Pancreas (tissue), 10 donors: ENCODE results near the gene HSF4. TPM values are rescaled to one million over a fixed set of nuclear protein-coding genes. Genes with fewer than 3 reads are reported as not detected.
A peak's percentile ranks its signal among the peaks of the same experiment; 100 is the strongest.

ENCODE experiments used
- ATAC-seq, 4 donors: fragments of 200-7000 bp; cut with Tn5 transposase; one replicate each; pipeline versions ENCODE4 v1.8.0 to v1.9.1; 2020; ENCODE audit warnings: mild to moderate bottlenecking in 4 of 4, moderate library complexity in 4 of 4
- DNase-seq, 6 donors: peaks; one replicate each; pipeline ENCODE4 v3.0.0-alpha.2; 2020
- FAIRE-seq: peaks from 2 replicates; lab custom pipeline; 2012; peaks lifted over from hg19 to GRCh38; lab: Jason Lieb, UNC
- H3K27ac ChIP-seq, 4 donors: fragments of 200-600 bp; sonication (generic); 1 replicate in 3 of 4; 2 replicates in 1 of 4; pipeline versions ENCODE4 v1.5.0 to v1.8.0; 2020
- H3K27me3 ChIP-seq, 4 donors: fragments of 200-600 bp; one replicate each; pipeline ENCODE4 v1.8.0; 2021
- H3K36me3 ChIP-seq, 3 donors: fragments of 200-600 bp; sonication (generic) in 1 of 3; one replicate each; pipeline versions ENCODE4 v1.5.0 to v1.8.0; 2020 to 2021
- H3K4me1 ChIP-seq, 3 donors: fragments of 200-600 bp; one replicate each; pipeline ENCODE4 v1.8.0; 2021
- H3K4me3 ChIP-seq, 4 donors: fragments of 200-600 bp; sonication (generic) in 2 of 4; one replicate each; pipeline versions ENCODE4 v1.5.0 to v1.8.0; 2020 to 2021
- H3K9me3 ChIP-seq, 4 donors: fragments of 200-600 bp; one replicate each; pipeline ENCODE4 v1.8.0; 2021
- CTCF ChIP-seq, 4 donors: fragments of 200-600 bp; sonication (generic) in 3 of 4; IDR thresholded peaks; one replicate each; pipeline versions ENCODE4 v1.5.0 to v1.8.0; 2021; ENCODE audit warnings: antibody characterized with exemption in 4 of 4
- WGBS, 2 donors: extraction: QIAGEN DNeasy Blood & Tissue Kit; methylation state at CpG; one replicate each; pipeline ENCODE4 v1.1.7; 2013; 5-methylcytosine and 5-hydroxymethylcytosine counted together
- intact Hi-C, 3 donors: fragments of 100-400 bp; cut with DNase I; formaldehyde crosslinking; loops; one replicate each; pipeline versions ENCODE4 v1.11.1 to v1.14.2; 2022
- polyA plus RNA-seq, 2 donors: library from polyadenylated mRNA; stranded (reverse); fragments of 200-250 nt; gene quantifications; one replicate each; pipeline ENCODE4 v1.2.3, GENCODE V29; 2013
- total RNA-seq, 6 donors: library from RNA; stranded (reverse); fragmentation: NEBNext Ultra II Directional in 4 of 6; extraction: Animal tissue kit (Norgen Biotek cat#: 25700) in 4 of 6; gene quantifications; one replicate each; pipeline versions ENCODE4 v1.2.1 to v1.2.4, GENCODE V29; 2021 to 2023
- donor health status: healthy with polysubstance abuse.
- donor health status: DM: no; HTN: no; CAD: no; lungs with moderate emphysema.
- donor health status: DM: no; HTN: no; CAD: no.
- donor health status: control.
- donor health status: control.
- donor health status: Bipolar disorder and iron deficiency.
- donor health status: DM: yes; HTN: yes; CAD: no.
- donor health status: DM: no; HTN: no; CAD: no.
- donor health status: DM: no; HTN: no; CAD: no.
- donor health status: DM: yes; HTN: yes; CAD: no.

HSF4 gene
- total and polyA plus RNA-seq, 8 donors, result 34.9 to 330 (median 61.6) TPM

- H3K36me3 ChIP-seq, result no peaks in the 10 kb centered on the region
- no peaks in the 10 kb centered on the region for H3K27me3 ChIP-seq
- H3K27ac ChIP-seq, result no peak overlapping the region
- no peak overlapping the region for H3K4me3 ChIP-seq
- DNase-seq (peak in 4 of 6 donors; percentile 3 to 62 (median 38)), FAIRE-seq (no peak), ATAC-seq (no peak)
- no peaks in the 10 kb centered on the region for H3K9me3 ChIP-seq
- H3K4me1 ChIP-seq, result peaks cover 5 to 19% (median 9%) of the 10 kb centered on the region in 3 donors
- WGBS, 2 donors, result 70 to 78% methylated on average over 14 to 18 of the region's 18 CpGs
- no peak for TF ChIP-seq CTCF (IDR thresholded peaks at IDR 0.05)
- intact Hi-C loops, result loop anchor here in 1 of 3 donors (10.0 kb wide), 1 partner anchor 191 kb away; no protein-coding TSS in a partner anchor
These were observed 1.6 kb downstream of the HSF4 start for GRCh38 chr16:67166110-67166547.

- H3K4me1 ChIP-seq, result peaks cover 5 to 16% (median 9%) of the 10 kb centered on the region in 3 donors
- DNase-seq (no peak), FAIRE-seq (no peak), ATAC-seq (no peak)
- H3K27me3 ChIP-seq, result no peaks in the 10 kb centered on the region
- H3K4me3 ChIP-seq, result no peak overlapping the region
- H3K9me3 ChIP-seq, result no peaks in the 10 kb centered on the region
- H3K27ac ChIP-seq, result no peak overlapping the region
- no peak for TF ChIP-seq CTCF (IDR thresholded peaks at IDR 0.05)
- WGBS, 2 donors, result 81 to 88% methylated on average over 5 of the region's 5 CpGs
- H3K36me3 ChIP-seq, result no peaks in the 10 kb centered on the region
- intact Hi-C loops, result loop anchor here in 1 of 3 donors (10.0 kb wide), 1 partner anchor 192 kb away; no protein-coding TSS in a partner anchor
These were observed 2.1 kb downstream of the HSF4 start for GRCh38 chr16:67166598-67167168.

GRCh38 chr16:67167588-67167987 lies 3.0 kb downstream of the HSF4 start:
- Histone ChIP-seq H3K27me3 (no peaks in the 10 kb centered on the region), H3K4me3 (no peak overlapping the region), H3K27ac (no peak overlapping the region), H3K9me3 (no peaks in the 10 kb centered on the region), H3K4me1 (peaks cover 5 to 16% (median 9%) of the 10 kb centered on the region in 3 donors), H3K36me3 (no peaks in the 10 kb centered on the region)
- FAIRE-seq, result no peak
- intact Hi-C loops, result loop anchor here in 1 of 3 donors (10.0 kb wide), 1 partner anchor 193 kb away; no protein-coding TSS in a partner anchor
- 93 to 95% methylated on average over 7 of the region's 7 CpGs for WGBS, 2 donors
- no peak for TF ChIP-seq CTCF (IDR thresholded peaks at IDR 0.05)
- peak in 2 of 6 donors; percentile 12 to 71 for DNase-seq
- no peak for ATAC-seq

- intact Hi-C loops, result loop anchor here in 1 of 3 donors (10.0 kb wide), 1 partner anchor 194 kb away; no protein-coding TSS in a partner anchor
These were observed 4.5 kb downstream of the HSF4 start for GRCh38 chr16:67169011-67169451.

More at GRCh38 chr16:67169011-67169451, 4.5 kb downstream of the HSF4 start:
- DNase-seq (peak in 1 of 6 donors; percentile 26), FAIRE-seq (no peak), ATAC-seq (no peak)
- H3K36me3 ChIP-seq, result no peaks in the 10 kb centered on the region
- no peak for TF ChIP-seq CTCF (IDR thresholded peaks at IDR 0.05)
- WGBS, 2 donors, result 71 to 72% methylated on average over 9 of the region's 9 CpGs
- no peaks in the 10 kb centered on the region for H3K27me3 ChIP-seq
- no peaks in the 10 kb centered on the region for H3K9me3 ChIP-seq
- peaks cover 0 to 18% (median 9%) of the 10 kb centered on the region in 3 donors for H3K4me1 ChIP-seq
- no peak overlapping the region for H3K27ac ChIP-seq
- no peak overlapping the region for H3K4me3 ChIP-seq
